Measurements from ENCODE around the gene TM7SF2. TPM values are rescaled to one million over a fixed set of nuclear protein-coding genes. Genes with fewer than 3 reads are reported as not detected.
A peak's percentile ranks its signal among the peaks of the same experiment; 100 is the strongest.

The TM7SF2 gene
- total RNA-seq, 4 donors from 2014 or later: 20.0 to 99.4 (median 53.5) TPM

- TF ChIP-seq CTCF (IDR thresholded peaks at IDR 0.05) (no peak), POLR2A (IDR thresholded peaks at IDR 0.05) (no peak)
- no peak overlapping the region for H3K4me3 ChIP-seq (replicated peaks in 1 of 3)
- H3K9me3 ChIP-seq: no peaks in the 10 kb centered on the region
- intact Hi-C loops (cut with DNase I): loop anchor here (5.0 to 10.0 kb wide), 3 partner anchors 73 to 195 kb away; partner anchors contain the start of genes ARL2, ATG2A and CAPN1
- DNase-seq: no peak
- H3K36me3 ChIP-seq: peaks cover 14 to 26% of the 10 kb centered on the region in 2 donors
- H3K27me3 ChIP-seq: no peaks in the 10 kb centered on the region
- peaks cover 24 to 35% of the 10 kb centered on the region in 2 donors for H3K4me1 ChIP-seq
- 89 to 90% methylated on average over 18 to 22 of the region's 36 CpGs for WGBS, 2 donors
- H3K27ac ChIP-seq: no peak overlapping the region
These were observed 2.2 kb upstream of the TM7SF2 start for GRCh38 chr11:65109231-65110198.

- H3K9me3 ChIP-seq: no peaks in the 10 kb centered on the region
- H3K4me1 ChIP-seq: peaks cover 24 to 29% of the 10 kb centered on the region in 2 donors
- H3K4me3 ChIP-seq (replicated peaks in 1 of 3): no peak overlapping the region
- WGBS, 2 donors: 13 to 21% methylated on average over 9 to 18 of the region's 18 CpGs
- no peak overlapping the region for H3K27ac ChIP-seq
- H3K27me3 ChIP-seq: no peaks in the 10 kb centered on the region
- peak; percentile 83 to 88 for DNase-seq
- intact Hi-C loops (cut with DNase I): loop anchor here (5.0 to 10.0 kb wide), 3 partner anchors 72 to 196 kb away; partner anchors contain the start of genes ARL2, ATG2A and CAPN1
- H3K36me3 ChIP-seq: peaks cover 14 to 26% of the 10 kb centered on the region in 2 donors
- TF ChIP-seq POLR2A (IDR thresholded peaks at IDR 0.05) (no peak), CTCF (IDR thresholded peaks at IDR 0.05) (peak; percentile 90 to 99 (median 96))
These were observed 1.3 kb upstream of the TM7SF2 start for GRCh38 chr11:65110354-65110861.

- Histone ChIP-seq H3K36me3 (peaks cover 14 to 22% of the 10 kb centered on the region in 2 donors), H3K27me3 (no peaks in the 10 kb centered on the region), H3K4me1 (peaks cover 31 to 37% of the 10 kb centered on the region in 2 donors), H3K9me3 (no peaks in the 10 kb centered on the region), H3K27ac (no peak overlapping the region), H3K4me3 (replicated peaks in 1 of 3) (no peak overlapping the region)
- no peak for DNase-seq
- WGBS, 2 donors: 74 to 86% methylated on average over 10 to 22 of the region's 31 CpGs
- intact Hi-C loops (cut with DNase I): loop anchor here (5.0 to 10.0 kb wide), 3 partner anchors 71 to 196 kb away; partner anchors contain the start of genes ARL2, ATG2A and CAPN1
- TF ChIP-seq POLR2A (IDR thresholded peaks at IDR 0.05): no peak
- TF ChIP-seq CTCF (IDR thresholded peaks at IDR 0.05): no peak
These were observed 421 bp upstream of the TM7SF2 start for GRCh38 chr11:65111159-65111743.

- TF ChIP-seq POLR2A (IDR thresholded peaks at IDR 0.05) (peak in 1 of 2 donors; percentile 23), CTCF (IDR thresholded peaks at IDR 0.05) (peak; percentile 51 to 95 (median 90))
- H3K4me3 ChIP-seq (replicated peaks in 1 of 3): peak overlapping the region in 2 of 3 donors; percentile 24 to 45
- H3K36me3 ChIP-seq: peaks cover 12 to 21% of the 10 kb centered on the region in 2 donors
- peak overlapping the region; percentile 39 to 74 (median 62) for H3K27ac ChIP-seq
- intact Hi-C loops (cut with DNase I): loop anchor here (5.0 to 10.0 kb wide), 3 partner anchors 70 to 198 kb away; partner anchors contain the start of genes ARL2, ATG2A and CAPN1
- H3K27me3 ChIP-seq: no peaks in the 10 kb centered on the region
- DNase-seq: peak; percentile 69 to 76
- H3K9me3 ChIP-seq: no peaks in the 10 kb centered on the region
- 1 to 6% methylated on average over 7 to 31 of the region's 57 CpGs for WGBS, 2 donors
- H3K4me1 ChIP-seq: peaks cover 37 to 43% of the 10 kb centered on the region in 2 donors
These were observed 1.1 kb downstream of the TM7SF2 start for GRCh38 chr11:65112546-65113360.
